GM19238 (cell line): ENCODE results near the gene PLS3.
"Not testable (repeated sequence)": the region's sequence is repeated elsewhere in the genome, so short reads cannot be mapped to it uniquely, and the experiment has no call there.

ENCODE experiments used
- DNase-seq: peaks from one replicate; pipeline ENCODE4 v3.0.0; 2011; ENCODE audit warnings: low spot score; ENCODE audit not compliant: insufficient read length

Gene PLS3, protein sequence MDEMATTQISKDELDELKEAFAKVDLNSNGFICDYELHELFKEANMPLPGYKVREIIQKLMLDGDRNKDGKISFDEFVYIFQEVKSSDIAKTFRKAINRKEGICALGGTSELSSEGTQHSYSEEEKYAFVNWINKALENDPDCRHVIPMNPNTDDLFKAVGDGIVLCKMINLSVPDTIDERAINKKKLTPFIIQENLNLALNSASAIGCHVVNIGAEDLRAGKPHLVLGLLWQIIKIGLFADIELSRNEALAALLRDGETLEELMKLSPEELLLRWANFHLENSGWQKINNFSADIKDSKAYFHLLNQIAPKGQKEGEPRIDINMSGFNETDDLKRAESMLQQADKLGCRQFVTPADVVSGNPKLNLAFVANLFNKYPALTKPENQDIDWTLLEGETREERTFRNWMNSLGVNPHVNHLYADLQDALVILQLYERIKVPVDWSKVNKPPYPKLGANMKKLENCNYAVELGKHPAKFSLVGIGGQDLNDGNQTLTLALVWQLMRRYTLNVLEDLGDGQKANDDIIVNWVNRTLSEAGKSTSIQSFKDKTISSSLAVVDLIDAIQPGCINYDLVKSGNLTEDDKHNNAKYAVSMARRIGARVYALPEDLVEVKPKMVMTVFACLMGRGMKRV

DNA sequence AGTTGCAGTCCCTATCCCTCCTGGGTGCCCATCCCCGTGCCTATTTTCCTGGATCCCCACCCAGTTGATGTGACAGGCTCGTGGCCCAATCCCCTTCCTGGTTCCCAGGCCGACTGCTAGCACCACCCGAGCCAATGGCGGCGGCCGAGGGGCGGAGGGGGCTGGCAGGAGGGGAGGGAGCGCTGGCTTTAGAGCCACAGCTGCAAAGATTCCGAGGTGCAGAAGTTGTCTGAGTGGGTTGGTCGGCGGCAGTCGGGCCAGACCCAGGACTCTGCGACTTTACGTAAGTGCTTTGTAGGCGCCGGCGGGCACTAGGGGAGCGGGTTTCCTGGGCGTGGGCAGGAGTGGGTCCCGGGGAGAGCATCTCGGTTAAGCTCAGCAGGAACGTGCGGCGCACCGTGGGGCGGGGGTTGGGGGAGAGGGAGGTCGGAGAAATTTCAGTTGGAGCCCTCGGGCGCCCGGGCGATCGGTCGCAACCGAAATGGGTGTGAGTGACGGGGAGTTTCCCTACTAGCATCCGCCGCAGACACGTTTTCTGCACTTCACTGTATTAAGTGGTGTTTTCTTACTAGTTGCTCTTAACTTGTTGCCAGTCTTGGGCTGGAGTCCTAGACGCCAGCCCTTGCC, at the start of gene PLS3:
TSS of gene PLS3 (plus strand) at position 197 of the 627 bp plus-strand sequence. CDS start 49,077 bp downstream, outside the sequence.
- peak; percentile 6 for DNase-seq

DNA sequence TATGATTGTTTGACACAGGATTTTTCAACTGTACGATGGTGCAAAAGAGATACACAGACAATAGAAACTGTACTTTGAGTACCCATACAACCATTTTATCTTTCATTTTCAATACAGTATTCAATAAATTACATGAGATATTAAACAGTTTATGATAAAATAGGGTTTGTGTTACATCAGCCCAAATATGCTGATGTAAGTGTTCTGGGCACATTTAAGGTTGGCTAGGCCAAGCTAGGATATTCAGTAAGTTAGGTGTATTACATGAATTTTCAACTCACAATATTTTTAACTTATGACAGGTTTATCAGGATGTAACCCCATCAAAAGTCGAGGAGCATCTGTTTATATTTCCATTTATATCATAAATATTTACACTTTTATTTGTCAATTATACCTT, 42.9 kb upstream of the PLS3 start:
- DNase-seq: no peak

DNA sequence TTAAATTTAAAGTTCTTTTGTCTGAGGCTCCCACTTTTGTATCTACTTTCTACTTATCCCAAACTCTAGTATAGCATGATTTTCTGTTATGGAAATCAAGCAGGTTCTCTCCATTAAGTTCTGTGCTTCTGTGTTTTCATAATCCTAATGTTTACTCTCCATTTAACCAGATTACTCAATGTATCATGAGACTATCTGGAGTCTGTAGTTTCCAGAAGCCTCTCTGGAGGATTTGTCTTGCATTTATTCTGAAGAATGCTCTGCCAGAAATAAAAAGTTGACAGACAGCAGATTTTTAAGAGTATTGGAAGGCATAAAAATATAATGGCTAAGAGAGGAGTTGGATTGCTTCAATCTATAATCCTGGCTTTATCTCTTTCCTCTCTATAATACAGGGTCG, 39.2 kb upstream of the PLS3 start:
- DNase-seq: no peak

DNA sequence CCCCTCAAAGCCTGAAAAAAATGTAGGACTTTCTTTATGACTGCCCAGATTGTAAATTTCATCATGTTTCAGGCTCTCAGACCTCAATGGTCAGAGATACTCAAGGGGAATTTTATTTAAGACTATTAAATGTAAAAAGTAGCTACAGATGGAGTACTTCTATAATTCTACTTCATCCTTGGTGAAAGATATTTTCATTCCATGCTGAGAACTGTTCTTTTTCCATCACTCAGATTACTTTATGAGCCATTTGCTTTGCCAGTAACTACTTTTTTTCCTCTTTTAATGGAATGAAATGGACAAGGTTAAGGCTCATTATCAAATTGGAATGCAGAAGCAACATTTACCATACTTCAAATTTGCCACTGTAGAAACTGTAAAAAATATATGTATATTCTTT, 38.0 kb upstream of the PLS3 start:
- DNase-seq: no peak

DNA sequence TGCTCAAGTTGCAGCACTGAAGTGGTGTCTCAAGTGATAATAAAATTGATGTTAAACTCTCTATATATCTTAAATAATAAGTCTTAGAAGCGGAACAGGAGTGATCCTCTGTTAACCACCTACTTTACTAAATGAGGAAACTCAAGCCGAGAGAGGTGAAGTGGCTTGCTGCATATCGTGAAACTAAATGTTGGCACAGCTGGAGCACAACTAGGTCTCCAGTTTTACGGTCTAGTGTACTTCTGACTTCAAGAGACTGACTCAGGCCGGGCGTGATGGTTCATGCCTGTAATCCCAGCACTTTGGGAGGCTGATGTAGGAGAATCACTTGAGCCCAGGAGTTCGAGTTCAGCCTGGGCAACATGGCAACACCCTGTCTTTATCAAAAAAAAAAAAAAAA, 35.5 kb upstream of the PLS3 start:
- DNase-seq: no peak

DNA sequence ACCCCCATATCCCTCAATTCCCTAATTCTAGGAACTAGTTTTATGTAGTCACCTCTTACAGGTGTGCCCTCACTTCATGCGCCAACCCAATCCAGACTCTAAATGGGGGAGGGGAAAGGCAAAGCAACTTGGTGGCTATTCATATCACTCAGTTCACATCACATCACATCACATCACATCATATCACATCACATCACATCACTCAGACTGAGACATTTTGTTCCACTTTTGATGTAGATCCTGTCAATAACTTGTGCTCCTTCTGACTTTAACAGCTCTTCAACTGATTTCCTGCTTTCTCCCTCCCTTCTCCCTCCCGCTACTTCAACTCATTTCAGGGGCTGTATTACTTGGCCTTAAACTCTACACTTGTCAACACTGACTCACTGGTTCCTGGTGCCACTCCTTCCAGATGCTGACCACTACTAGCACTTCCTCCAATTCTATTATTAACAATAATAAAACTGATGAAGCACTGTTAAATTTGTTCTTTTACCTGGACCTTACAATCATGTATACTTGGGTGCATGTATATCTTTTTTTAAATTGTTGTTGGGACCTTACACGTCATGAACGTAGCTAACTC, 29.1 kb upstream of the PLS3 start:
- no peak for DNase-seq

DNA sequence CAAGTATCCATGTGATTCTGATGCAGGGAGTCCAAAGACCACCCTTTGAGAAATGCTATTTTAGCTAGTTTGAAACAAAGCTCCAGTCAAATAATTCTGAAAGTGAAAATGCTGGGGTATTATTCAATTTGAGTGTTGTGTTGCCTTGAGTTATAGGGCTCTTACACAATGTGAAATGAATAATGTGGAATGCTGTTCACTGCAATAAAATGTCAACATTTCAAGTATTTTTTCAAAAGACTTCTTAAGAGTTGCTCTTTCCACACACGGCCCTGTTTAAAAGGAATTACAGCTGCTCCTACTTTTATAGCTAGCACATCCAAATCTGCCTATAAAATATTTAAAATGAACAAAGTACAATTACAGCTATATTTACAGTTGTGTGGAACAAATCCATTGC, 27.5 kb upstream of the PLS3 start:
- DNase-seq: no peak

DNA sequence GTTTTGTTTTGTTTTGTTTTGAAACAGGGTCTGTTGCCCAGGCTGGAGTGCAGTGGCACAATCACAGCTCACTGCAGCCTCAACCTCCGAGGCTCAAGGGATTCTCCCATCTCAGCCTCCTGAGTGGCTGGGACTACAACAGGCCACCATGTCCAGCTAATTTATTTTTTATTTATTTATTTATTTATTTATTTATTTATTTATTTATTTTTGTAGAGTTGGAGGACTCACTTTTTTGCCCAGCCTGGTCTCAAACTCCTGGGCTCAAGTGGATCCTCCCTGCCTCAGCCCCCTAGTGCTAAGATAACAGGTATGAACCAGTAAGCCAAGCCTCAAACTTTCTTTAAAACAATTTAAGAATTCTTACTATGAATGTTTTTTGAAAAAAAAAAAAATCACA, 26.6 kb upstream of the PLS3 start:
- DNase-seq: no peak

DNA sequence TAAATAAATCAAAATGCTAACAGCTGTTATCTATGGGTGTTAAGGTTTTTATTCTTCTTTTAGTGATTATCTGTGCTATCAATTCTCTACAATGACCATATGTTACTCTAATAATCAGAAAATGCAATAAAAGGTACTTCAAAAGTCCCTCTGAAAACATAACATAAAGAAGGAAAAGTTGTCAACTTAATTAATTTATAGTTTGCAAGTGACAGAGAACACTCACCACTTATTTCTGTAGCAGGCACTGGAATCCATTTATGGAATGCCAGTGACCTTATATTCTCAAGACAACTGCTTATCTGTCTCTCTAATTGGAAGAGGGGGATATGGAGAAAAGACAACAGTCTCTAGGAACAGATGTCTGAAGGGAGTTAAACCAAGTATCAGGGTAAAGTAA, 25.6 kb upstream of the PLS3 start:
- no peak for DNase-seq

DNA sequence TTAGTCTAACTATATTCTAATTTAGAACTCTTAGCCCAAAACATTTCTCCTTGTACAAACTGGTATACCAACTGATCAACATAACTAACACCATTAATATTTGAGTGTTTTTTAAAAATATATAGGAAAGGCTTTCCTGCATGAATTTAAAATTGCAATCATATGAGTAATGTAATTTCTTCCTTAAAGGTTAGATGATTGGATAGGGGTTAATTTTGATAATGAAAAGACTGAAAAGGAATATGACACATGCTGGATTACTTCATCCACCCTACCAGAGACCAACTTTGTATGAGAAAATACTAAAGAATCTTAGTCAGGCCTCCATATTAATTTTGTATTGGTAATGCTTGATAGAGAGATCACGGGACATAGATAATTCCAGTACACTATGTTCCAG, 25.1 kb upstream of the PLS3 start:
- no peak for DNase-seq

DNA sequence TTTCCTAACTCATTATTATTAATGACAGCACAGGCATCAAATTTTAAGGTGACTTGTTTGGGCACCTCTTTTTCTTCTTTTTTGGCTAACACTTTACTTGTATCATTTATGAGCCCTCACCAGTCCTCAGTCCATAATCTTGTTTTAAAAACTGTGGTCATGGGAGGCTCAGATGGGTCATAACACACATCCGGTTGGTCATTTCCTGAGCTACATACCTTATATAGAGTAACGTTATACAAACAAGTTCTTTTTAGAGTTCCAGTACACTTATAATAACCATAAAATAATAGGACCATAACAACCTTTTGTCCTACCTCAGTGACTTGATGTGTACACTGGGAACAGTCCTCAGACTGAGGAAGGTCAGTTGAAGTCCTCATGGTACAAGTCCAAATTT, 21.1 kb upstream of the PLS3 start:
- no peak for DNase-seq

DNA sequence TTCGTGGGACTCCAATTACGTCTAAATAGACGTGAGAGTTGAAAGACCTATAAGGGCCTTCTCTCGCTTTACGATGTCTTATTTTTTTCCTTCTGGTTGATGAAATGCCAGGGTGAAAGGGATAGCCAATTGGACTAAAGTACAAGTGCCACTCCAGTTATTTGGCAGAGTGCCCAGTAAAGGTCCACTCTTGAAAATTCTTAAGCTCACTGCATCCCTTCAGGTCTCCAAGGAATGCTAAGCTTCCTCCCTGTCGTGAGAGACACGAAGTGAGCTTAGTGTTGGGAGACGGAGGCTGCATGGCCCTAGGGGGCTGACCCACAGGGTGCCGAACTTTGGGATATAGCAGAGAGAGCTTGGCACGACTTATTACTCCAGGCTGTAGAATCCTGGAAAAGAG, 19.9 kb upstream of the PLS3 start:
- not testable (repeated sequence) for DNase-seq

DNA sequence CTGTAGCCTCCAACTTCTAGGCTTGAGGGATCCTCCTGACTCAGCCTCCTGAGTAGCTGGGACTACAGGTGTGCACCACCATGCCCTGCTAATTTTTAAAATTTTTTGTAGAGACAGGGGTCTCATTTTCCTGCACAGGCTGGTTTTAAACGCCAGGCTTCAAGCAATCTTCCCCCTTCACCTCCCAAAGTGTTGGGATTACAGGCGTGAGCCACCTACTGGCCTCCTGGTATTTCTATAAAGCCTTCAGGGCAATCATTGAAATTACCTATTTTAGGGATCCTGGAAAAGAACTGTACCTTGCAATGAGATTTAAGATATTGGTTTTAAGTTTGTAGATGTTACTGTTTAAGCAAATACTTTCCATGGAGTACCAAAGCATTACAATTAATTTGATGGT, 13.5 kb upstream of the PLS3 start:
- no peak for DNase-seq

DNA sequence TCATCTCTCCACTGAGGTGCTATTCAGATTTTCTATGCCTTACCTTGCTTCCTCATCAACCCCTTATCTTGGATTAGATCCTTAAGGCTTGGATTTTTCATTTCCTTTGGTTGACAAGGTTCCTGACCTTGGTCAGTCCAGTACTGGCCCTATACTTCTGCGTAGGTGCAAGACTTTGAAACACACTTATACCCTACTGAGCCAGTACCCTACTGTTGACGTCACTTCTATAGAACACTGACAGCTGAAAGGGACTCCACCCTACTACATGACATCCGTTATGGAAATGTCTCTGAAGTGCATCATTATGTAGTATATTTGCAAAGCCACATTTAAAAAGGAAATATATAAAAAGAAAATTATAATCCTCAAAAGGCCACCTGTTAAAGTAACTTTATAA, 12.0 kb upstream of the PLS3 start:
- no peak for DNase-seq

DNA sequence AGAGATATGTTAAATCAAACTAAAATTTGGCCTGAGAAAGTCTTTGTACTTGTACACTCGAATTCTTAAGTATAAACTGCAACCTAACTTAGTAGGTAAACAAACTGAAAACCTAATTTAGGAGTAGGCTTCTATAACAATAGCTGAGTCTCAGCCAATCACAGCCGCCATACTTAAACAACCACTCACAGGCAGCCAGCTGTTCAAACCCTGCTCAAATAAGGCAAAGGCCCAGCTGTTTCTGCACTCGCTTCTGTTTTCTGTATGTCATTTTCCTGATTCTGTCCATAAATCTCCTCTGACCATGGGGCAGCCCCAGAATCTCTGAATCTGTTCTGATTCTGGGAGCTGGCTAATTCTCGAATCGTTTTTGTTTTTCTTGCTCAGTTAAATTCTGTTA, 7.8 kb upstream of the PLS3 start:
- no peak for DNase-seq

DNA sequence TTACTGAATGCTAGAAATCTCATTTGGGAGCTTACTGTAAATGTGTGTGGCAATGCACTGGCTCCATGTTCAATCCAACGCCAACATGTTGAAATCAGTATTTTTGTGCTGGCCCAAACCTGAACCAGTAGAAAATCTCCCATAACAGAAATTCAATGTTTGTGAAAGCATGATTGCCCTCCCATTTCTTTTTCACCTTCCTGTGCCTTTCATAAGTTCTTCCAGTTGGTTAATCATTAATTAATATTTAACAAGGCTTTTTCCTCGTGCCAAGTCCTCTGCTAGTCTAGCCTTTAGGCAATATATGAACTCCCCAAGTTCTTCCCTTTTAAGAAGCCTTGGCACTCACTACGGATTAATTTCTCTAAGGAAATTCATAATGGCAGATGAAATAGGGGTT, 1.3 kb upstream of the PLS3 start:
- no peak for DNase-seq

DNA sequence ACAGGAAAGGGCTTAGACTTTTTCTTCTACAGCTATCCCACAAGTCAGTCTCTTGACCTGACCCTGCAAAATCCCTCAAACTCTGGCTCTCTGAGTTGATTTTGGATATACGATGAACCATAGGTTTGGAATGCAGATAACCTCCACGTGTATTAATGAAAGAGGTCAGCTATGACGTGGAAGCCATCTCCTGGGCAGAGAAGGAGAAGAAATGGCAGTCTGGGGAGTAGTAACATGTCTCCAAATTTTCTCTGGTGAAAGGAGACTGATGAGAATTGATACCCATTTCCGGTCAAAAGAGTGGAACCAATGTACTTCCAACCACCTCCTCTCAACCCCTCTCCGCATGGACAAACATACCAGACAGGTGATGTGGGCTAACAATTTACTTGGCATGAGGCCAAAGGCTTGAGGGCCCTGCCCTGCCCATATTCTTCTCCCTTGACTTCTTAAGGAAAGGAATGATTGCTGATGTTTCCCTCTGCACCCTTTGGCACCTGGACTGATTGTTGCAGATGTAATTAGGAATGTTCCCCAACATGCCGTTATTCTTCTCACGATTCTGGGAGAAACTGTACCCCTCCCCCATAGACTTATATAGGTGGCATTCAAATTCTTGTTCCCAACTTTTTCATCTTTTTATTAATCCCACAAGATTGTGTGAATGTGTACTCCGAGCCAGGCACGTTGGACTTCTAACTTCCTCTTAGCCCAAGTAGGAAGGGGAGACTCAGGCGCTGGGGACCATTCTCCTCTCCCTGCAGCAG, 580 bp upstream of the PLS3 start:
- DNase-seq: no peak

DNA sequence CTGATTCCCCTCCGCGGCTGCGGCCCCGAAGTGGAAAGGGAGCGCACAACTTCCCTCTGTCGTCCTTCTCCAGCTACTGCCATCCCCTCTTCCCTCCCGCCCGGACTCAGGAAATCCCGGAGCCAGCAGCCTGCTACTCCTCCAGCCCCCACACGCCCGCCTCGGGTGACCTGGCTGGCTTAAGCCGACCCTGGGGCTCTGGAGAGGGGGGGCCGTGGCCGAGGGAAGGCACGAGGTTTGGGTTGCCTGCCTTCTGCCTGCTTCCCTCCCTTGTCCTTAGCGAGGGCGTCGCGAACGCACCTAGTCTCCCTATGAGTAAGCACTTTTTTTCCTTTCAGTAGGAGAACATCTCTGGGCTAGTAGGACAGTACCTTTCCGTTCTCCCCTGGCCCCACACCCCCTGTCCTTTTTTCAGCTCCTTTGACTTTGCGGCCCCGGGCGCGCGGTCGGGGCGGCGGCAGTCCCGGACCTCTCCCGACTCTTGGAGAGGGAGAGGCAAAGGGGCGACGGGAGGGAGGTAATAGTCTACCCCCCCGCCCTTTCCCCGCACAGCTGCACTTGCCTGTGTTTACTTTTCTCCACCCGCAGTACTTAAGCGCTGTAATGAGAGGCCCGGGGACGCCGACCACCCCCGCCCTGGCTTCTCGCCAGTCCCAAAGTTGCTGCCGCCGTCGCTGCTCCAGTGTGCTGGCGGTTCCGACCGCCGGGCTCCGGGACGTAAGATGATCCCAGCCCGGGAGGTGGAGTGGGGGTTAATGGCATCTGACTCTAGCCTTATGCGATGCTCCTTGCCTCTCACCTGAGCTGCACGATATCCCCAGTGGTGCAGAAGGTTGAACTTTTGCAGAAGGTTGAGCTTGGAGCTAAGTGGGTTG, 868 bp downstream of the PLS3 start:
- no peak for DNase-seq

DNA sequence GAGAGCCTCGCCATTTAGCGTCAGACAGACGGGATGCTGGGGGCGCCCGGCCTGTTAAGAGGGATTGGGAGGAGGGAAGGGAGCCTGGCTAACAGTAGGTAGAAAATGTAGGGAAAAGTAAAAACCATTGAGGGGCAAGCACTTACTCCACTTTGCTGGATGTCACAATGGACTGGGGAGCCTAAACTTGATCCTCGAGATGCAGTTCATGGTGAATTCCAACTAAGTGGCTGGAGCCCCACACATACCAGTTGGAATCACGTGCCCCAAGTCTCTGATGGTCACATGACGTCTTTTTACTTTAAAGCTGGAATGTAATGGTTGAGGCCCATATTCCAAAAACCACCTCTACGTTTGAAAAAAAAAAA, 1.5 kb downstream of the PLS3 start:
- DNase-seq: no peak

DNA sequence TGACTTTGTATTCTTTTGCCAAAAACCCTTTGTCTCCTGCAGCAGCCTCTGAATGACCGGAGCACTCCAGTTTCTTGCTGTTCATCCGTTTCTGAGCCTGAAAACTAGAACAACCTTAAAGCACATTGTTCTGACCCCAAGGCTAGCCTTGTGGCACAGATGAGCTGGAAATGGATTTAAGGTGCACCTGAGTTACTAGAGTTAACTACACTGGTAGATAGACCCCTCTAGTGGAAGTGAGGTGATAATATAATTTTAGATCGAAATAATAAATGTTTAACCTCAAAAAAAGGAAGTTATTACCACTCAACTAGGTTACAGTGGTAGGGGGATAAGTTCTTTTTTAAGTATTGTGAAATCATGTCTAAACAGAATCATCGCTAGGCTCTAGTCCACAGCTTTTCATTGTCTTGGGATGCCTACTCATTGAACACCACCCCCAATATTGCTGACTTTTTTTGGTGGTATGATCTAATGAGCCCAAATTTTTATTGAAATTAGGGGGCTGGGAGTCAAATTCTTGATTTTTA, 2.7 kb downstream of the PLS3 start:
- DNase-seq: no peak
